Ishikawa (cell line): ENCODE measurements around the gene PARP9.

Experiments
- CEBPB ChIP-seq: IDR thresholded peaks from 2 replicates; pipeline ENCODE4 v1.6.1; 2012
- CREB1 ChIP-seq: IDR thresholded peaks from 2 replicates; pipeline ENCODE4 v1.6.1; 2012; ENCODE audit warnings: low read depth
- EGR1 ChIP-seq: IDR thresholded peaks from 2 replicates; pipeline ENCODE4 v1.6.1; 2012
- EP300 ChIP-seq: IDR thresholded peaks from 2 replicates; pipeline ENCODE4 v1.6.1; 2012; ENCODE audit warnings: borderline replicate concordance
- FOXM1 ChIP-seq: IDR thresholded peaks from 2 replicates; pipeline ENCODE4 v1.6.1; 2012; ENCODE audit warnings: low read depth, borderline replicate concordance
- MAX ChIP-seq: IDR thresholded peaks from 2 replicates; pipeline ENCODE4 v1.6.1; 2012
- NFIC ChIP-seq: IDR thresholded peaks from 2 replicates; pipeline ENCODE4 v1.6.1; 2012
- RAD21 ChIP-seq: IDR thresholded peaks from 2 replicates; pipeline ENCODE4 v1.6.1; 2012; ENCODE audit warnings: low read depth
- REST ChIP-seq: IDR thresholded peaks from 2 replicates; pipeline ENCODE4 v1.6.1; 2012; ENCODE audit warnings: low read depth, mild to moderate bottlenecking
- TAF1 ChIP-seq: IDR thresholded peaks from 2 replicates; pipeline ENCODE4 v1.6.1; 2012; ENCODE audit warnings: low read depth, mild to moderate bottlenecking
- TCF12 ChIP-seq: IDR thresholded peaks from 2 replicates; pipeline ENCODE4 v1.6.1; 2012; ENCODE audit warnings: low read depth
- TEAD4 ChIP-seq: IDR thresholded peaks from 2 replicates; pipeline ENCODE4 v1.6.1; 2012
- USF1 ChIP-seq: IDR thresholded peaks from 2 replicates; pipeline ENCODE4 v1.6.1; 2012
- YY1 ChIP-seq: IDR thresholded peaks from 2 replicates; pipeline ENCODE4 v1.6.1; 2012; ENCODE audit warnings: low read depth
- ZBTB7A ChIP-seq: IDR thresholded peaks from 2 replicates; pipeline ENCODE4 v1.6.1; 2012; ENCODE audit warnings: low read depth

Gene PARP9

GRCh38 chr3:122576174-122576940 lies 12.3 kb upstream of the PARP9 start:
- TF ChIP-seq EGR1 (no peak), FOXM1 (no peak), NFIC (no peak), USF1 (no peak), REST (no peak), TCF12 (no peak), ZBTB7A (no peak), CEBPB (no peak), CREB1 (no peak), MAX (no peak), TAF1 (no peak)

- TF ChIP-seq MAX: no peak
These were observed 8.9 kb upstream of the PARP9 start for GRCh38 chr3:122572940-122573412.

GRCh38 chr3:122568755-122569154 lies 4.7 kb upstream of the PARP9 start:
- TF ChIP-seq FOXM1 (no peak), USF1 (no peak), CEBPB (no peak)

- TF ChIP-seq YY1: no peak
- TF ChIP-seq TEAD4: no peak
- no peak for TF ChIP-seq TAF1
- no peak for TF ChIP-seq NFIC
- TF ChIP-seq MAX: no peak
- no peak for TF ChIP-seq ZBTB7A
- no peak for TF ChIP-seq FOXM1
- TF ChIP-seq USF1: no peak
- TF ChIP-seq RAD21: no peak
These were observed 429 bp downstream of the PARP9 start for GRCh38 chr3:122563717-122564025.

- no peak for TF ChIP-seq EGR1
- TF ChIP-seq EP300: no peak
- no peak for TF ChIP-seq YY1
- TF ChIP-seq USF1: no peak
- no peak for TF ChIP-seq REST
- TF ChIP-seq NFIC: no peak
- TF ChIP-seq FOXM1: no peak
- no peak for TF ChIP-seq TCF12
- no peak for TF ChIP-seq TAF1
- TF ChIP-seq RAD21: no peak
- TF ChIP-seq CREB1: no peak
- TF ChIP-seq CEBPB: no peak
- no peak for TF ChIP-seq MAX
These were observed 980 bp downstream of the PARP9 start for GRCh38 chr3:122562923-122563716.
